Measurements from ENCODE around the gene MIOS.
"Not testable (repeated sequence)": the region's sequence is repeated elsewhere in the genome, so short reads cannot be mapped to it uniquely, and the experiment has no call there.

The MIOS gene

DNA sequence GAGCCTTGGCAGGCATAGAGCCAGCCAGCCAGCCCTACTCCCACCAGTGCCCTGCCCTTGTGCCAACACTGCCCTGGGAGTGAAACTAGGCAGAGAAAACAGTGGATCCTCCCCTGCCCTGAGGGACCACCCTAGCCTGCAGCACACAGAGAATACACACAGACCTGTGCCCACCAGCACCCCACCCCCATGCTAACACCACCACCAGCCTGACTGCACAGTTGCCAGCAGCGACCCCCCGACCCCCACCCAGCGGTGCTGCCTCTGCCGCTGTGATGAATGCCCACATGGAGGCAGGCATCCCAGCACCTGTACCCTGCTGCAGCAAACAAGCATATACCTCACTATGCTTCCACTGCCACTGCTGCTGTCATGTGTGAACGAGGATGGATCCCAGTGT lies 9.4 kb upstream of the MIOS start:
- Histone ChIP-seq H3K27me3 (ENCODE audit: control insufficient read depth, insufficient read depth, low read length) (no peaks in the 10 kb centered on the region), H3K4me1 (ENCODE audit: control insufficient read depth, insufficient read depth, low read length) (no peaks in the 10 kb centered on the region), H3K9ac (ENCODE audit: low read length) (no peak overlapping the region), H3K36me3 (ENCODE audit: control insufficient read depth, insufficient read depth, low read length) (no peaks in the 10 kb centered on the region), H3K27ac (ENCODE audit: low read depth, low read length) (no peak overlapping the region), H3K4me3 (ENCODE audit: low read length) (no peak overlapping the region)

DNA sequence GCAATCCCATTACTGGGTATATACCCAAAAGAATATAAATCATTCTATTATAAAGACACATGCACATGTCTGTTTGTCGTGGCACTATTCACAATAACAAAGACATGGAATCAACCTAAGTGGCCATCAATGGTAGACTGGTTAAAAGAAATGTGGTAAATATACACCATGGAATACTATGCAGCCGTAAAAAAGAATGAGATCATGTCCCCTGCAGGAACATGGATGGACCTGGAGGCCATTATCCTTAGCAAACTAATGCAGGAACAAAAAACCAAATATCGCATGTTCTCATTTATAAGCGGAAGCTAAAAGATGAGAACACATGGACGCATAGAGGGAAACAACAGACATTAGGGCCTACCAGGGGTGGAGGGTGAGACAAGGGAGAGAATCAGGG lies 5.1 kb upstream of the MIOS start:
- H3K36me3 ChIP-seq (ENCODE audit: control insufficient read depth, insufficient read depth, low read length); H3K27ac ChIP-seq (ENCODE audit: low read depth, low read length); H3K27me3 ChIP-seq (ENCODE audit: control insufficient read depth, insufficient read depth, low read length); H3K4me1 ChIP-seq (ENCODE audit: control insufficient read depth, insufficient read depth, low read length); H3K4me3 ChIP-seq (ENCODE audit: low read length); H3K9ac ChIP-seq (ENCODE audit: low read length): not testable (repeated sequence)

DNA sequence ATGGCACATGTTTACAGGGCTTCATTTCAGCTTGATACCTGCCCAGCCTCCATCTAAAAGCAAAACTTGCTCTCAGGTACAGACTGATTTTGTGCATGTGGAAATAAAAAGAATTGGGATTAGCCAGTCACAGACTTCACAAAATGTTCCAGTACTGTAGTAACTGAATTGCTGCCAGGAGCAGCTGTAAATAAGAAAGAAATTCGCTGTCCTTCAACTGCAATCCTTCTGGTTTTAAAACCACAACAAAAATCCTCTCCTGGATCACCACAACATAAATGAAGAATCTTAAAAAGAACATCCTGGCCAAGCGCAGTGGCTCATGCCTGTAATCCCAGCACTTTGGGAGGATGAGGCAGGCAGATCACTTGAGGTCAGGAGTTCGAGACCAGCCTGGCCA lies 3.9 kb upstream of the MIOS start:
- Histone ChIP-seq H3K27ac (ENCODE audit: low read depth, low read length) (no peak overlapping the region), H3K9ac (ENCODE audit: low read length) (no peak overlapping the region), H3K4me3 (ENCODE audit: low read length) (no peak overlapping the region), H3K36me3 (ENCODE audit: control insufficient read depth, insufficient read depth, low read length) (no peaks in the 10 kb centered on the region), H3K4me1 (ENCODE audit: control insufficient read depth, insufficient read depth, low read length) (no peaks in the 10 kb centered on the region), H3K27me3 (ENCODE audit: control insufficient read depth, insufficient read depth, low read length) (no peaks in the 10 kb centered on the region)

DNA sequence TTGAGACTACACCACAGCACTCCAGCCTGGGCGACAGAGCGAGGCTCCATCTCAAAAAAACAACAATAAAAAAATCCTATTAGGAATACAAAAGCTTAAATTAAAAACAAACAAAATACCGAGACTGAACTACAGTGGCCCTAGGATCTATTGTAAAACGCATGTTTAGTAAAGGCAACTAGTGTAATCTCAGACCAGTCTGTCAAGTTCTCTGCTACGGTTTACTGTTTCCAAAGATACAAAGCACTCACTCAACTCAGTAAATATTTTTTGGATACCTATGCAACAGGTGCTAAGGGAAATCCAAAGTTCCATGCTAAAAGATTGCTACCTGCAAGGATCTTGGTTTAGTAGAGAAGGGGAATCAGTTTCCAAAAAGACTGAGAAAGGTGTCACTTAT lies 3.4 kb upstream of the MIOS start:
- H3K36me3 ChIP-seq (ENCODE audit: control insufficient read depth, insufficient read depth, low read length): no peaks in the 10 kb centered on the region
- H3K27ac ChIP-seq (ENCODE audit: low read depth, low read length): no peak overlapping the region
- H3K27me3 ChIP-seq (ENCODE audit: control insufficient read depth, insufficient read depth, low read length): no peaks in the 10 kb centered on the region
- H3K4me3 ChIP-seq (ENCODE audit: low read length): no peak overlapping the region
- no peak overlapping the region for H3K9ac ChIP-seq (ENCODE audit: low read length)
- peaks cover 5% of the 10 kb centered on the region for H3K4me1 ChIP-seq (ENCODE audit: control insufficient read depth, insufficient read depth, low read length)

DNA sequence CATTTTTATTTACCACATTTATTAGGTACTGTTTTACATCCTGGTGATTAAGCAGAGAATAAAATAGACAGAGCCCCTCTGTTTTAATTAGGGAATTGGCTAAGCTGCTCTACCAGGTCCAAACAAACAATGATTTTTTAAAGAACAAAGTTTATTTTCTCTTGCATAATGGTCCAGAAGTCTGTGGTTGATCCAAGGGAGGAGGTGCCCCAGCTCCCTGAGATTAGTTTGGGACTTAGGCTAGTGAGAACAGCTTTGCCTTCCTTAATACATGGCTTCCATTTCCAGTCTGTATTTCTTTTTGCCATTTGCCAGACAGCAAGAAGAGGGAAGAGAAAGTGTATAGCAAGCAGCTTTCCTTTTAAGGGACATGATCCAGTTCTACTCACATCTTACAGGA lies 2.9 kb upstream of the MIOS start:
- peaks cover 10% of the 10 kb centered on the region for H3K4me1 ChIP-seq (ENCODE audit: control insufficient read depth, insufficient read depth, low read length)
- H3K36me3 ChIP-seq (ENCODE audit: control insufficient read depth, insufficient read depth, low read length): no peaks in the 10 kb centered on the region
- H3K27ac ChIP-seq (ENCODE audit: low read depth, low read length): no peak overlapping the region
- H3K9ac ChIP-seq (ENCODE audit: low read length): no peak overlapping the region
- H3K4me3 ChIP-seq (ENCODE audit: low read length): no peak overlapping the region
- H3K27me3 ChIP-seq (ENCODE audit: control insufficient read depth, insufficient read depth, low read length): no peaks in the 10 kb centered on the region

DNA sequence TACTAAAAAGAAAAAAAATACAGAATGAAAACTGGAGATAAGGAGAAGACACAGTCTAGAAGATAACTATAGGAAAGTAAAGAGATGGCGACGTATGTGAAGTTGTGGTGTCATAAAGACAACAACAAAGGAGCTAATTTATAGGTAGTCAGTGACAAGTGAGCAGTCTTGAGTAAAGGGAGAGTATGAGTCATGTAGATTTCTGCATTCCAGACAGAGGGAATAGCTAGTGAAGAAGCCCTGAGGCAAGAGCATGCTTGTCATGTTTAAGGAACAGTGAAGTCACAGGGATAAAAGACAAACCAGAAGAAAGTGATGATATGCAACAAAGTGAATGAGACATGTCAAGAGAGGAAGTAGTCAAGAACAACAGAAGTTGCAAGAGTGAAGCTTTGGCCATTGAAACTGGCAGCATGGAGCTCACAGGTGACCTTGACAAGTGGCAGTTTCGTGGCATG lies 2.3 kb upstream of the MIOS start:
- H3K27me3 ChIP-seq (ENCODE audit: control insufficient read depth, insufficient read depth, low read length): no peaks in the 10 kb centered on the region
- H3K27ac ChIP-seq (ENCODE audit: low read depth, low read length): no peak overlapping the region
- no peak overlapping the region for H3K9ac ChIP-seq (ENCODE audit: low read length)
- H3K4me1 ChIP-seq (ENCODE audit: control insufficient read depth, insufficient read depth, low read length): peaks cover 10% of the 10 kb centered on the region
- H3K4me3 ChIP-seq (ENCODE audit: low read length): no peak overlapping the region
- H3K36me3 ChIP-seq (ENCODE audit: control insufficient read depth, insufficient read depth, low read length): no peaks in the 10 kb centered on the region

DNA sequence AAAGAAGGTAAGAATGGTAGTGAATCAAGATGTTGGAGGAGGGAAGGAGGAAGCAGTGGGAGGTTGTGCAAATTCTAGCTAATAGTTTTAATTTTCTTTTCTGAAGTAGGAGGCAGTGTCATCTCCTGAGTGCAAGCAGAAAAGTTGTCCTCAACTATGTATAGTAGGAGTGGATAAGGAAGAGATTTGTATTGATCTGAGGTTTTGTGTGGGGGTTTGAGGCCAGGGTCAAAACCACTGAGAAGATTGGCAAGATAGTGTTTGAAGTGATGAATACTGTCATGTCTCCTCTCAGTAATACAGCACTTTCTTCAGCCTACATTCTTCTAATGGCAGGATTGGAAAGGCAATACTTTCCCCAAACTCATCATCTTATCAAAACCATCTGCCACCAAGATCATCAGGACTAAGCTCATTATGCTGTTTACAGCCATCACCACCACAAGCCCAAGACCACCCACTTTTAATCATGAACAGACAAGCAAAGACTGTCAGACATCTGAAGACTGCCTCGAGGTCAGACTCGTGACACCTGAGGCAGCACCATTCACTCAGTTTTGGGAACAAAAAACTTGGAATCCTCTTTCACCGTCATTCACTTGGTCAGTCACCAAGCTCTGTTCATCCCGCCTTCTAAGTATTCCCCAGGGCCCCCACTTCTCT lies 1.5 kb upstream of the MIOS start:
- H3K4me1 ChIP-seq (ENCODE audit: control insufficient read depth, insufficient read depth, low read length): peaks cover 10% of the 10 kb centered on the region
- H3K9ac ChIP-seq (ENCODE audit: low read length): no peak overlapping the region
- H3K36me3 ChIP-seq (ENCODE audit: control insufficient read depth, insufficient read depth, low read length): no peaks in the 10 kb centered on the region
- H3K4me3 ChIP-seq (ENCODE audit: low read length): no peak overlapping the region
- H3K27ac ChIP-seq (ENCODE audit: low read depth, low read length): no peak overlapping the region
- H3K27me3 ChIP-seq (ENCODE audit: control insufficient read depth, insufficient read depth, low read length): no peaks in the 10 kb centered on the region

DNA sequence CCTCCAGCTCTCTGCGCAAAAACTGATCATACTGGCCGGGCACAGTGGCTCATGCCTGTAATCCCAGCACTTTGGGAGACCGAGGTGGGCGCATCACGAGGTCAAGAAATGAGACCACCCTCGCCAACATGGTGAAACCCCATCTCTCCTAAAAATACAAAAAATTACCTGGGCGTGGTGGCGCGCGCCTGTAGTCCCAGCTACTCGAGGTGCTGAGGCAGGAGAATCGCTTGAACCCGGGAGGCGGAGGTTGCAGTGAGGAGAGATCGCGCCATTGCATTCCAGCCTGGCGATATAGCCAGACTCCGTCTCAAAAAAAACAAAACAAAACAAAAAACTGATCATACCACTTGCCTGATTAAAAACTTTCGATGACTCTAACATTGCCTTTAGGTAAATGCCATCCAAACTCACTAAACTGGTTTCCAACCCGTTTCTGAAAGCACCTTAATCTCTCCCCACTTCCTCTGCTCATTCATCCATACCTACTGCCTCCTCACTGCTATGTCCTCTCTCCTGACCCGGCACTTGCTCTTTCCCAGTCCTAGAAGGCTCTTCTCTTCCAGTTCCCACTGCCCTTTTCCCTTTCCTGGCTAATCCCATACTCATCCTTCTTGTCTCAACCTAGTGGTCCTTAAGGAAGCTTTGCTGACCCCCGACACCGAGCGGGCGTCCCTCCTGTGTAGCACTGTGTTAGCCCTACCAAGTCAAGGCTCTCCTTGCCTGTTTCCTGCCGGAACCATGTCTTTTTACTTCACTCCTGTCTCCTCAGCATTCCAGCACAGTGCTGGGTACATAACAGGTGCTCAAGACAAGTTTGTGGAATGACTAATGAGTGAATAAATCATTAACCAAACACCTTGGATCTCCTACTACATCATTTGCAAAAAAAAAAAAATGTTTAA lies 686 bp upstream of the MIOS start:
- Histone ChIP-seq H3K27ac (ENCODE audit: low read depth, low read length) (peak overlapping the region; percentile 82), H3K36me3 (ENCODE audit: control insufficient read depth, insufficient read depth, low read length) (no peaks in the 10 kb centered on the region), H3K27me3 (ENCODE audit: control insufficient read depth, insufficient read depth, low read length) (no peaks in the 10 kb centered on the region), H3K4me1 (ENCODE audit: control insufficient read depth, insufficient read depth, low read length) (peaks cover 10% of the 10 kb centered on the region), H3K9ac (ENCODE audit: low read length) (no peak overlapping the region), H3K4me3 (ENCODE audit: low read length) (peak overlapping the region; percentile 86)

DNA sequence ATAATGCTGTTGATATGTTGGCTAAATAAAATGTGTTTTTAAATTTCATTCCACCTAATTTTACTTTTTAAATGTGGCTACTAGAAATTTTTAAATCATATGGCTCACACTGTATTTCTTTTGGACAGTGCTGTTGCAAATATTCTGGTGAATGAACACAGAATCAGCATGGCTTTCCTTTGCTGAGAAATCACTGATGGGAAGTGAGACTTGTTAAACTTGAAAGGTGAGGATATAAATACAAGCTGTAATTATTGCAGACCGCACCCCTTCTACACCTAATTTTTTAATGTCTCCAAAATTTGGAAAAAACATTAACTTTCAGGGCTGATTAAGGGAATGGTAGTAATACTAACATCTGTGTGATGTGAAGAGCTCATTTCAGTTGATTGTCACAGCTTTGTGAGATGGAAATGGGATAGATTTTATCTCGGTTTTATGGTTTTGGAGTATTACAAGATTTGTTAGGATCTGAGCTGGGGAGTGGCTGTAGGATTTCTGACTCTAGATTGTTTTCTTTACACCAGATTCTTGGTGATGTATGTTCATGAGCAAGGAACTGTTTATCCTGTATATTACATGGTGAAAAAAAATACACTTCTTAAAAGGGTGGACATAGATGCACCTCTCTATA lies 1.3 kb downstream of the MIOS start:
- no peak overlapping the region for H3K9ac ChIP-seq (ENCODE audit: low read length)
- H3K4me1 ChIP-seq (ENCODE audit: control insufficient read depth, insufficient read depth, low read length): peaks cover 10% of the 10 kb centered on the region

DNA sequence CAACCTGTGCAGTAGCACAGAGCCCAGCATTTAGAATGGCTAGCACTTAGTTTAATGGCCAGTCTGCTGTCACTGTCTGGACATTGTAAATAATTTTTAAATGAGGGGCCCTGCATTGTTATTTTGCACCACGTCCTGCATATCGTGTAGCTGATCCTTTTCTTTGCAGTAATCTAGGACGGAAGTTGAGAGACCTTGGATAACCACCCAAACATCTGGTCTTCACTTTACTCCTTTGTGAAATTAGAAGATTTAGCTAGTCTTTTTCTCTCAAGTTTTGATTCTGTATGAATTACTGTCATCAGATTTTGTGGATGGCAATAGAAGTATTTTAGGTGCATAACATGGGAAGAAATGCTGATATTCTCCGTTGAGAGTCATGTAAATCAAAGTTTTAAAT lies 1.9 kb downstream of the MIOS start:
- Histone ChIP-seq H3K4me3 (ENCODE audit: low read length) (peak overlapping the region; percentile 33), H3K27ac (ENCODE audit: low read depth, low read length) (no peak overlapping the region), H3K4me1 (ENCODE audit: control insufficient read depth, insufficient read depth, low read length) (peaks cover 10% of the 10 kb centered on the region)

More for the DNA sequence above, 1.3 kb downstream of the MIOS start:
- Histone ChIP-seq H3K4me3 (ENCODE audit: low read length) (peak overlapping the region; percentile 86), H3K27ac (ENCODE audit: low read depth, low read length) (no peak overlapping the region), H3K27me3 (ENCODE audit: control insufficient read depth, insufficient read depth, low read length) (no peaks in the 10 kb centered on the region), H3K36me3 (ENCODE audit: control insufficient read depth, insufficient read depth, low read length) (no peaks in the 10 kb centered on the region)

DNA sequence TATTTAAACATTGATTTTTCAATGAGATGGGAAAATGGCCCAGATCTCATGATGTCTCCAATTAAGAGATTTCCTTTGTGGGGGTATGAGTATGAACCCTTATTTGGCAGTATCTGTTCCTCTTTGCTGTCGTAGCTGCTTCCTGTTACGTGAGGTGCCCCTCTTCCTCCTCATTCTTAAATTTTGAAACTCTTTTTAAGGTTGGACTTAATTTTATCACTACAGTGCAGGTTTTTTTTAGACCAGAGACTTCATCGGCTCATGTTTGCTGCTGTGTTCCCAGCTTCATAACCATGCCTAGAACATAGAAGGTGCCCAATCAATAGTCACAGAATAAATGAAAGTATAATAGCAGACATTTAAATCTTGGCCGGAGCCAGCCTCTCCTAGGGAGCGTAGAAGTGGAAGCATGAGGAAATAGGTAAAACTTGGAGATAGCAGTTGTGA lies 2.4 kb downstream of the MIOS start:
- Histone ChIP-seq H3K36me3 (ENCODE audit: control insufficient read depth, insufficient read depth, low read length) (no peaks in the 10 kb centered on the region), H3K4me3 (ENCODE audit: low read length) (peak overlapping the region; percentile 9), H3K4me1 (ENCODE audit: control insufficient read depth, insufficient read depth, low read length) (peaks cover 10% of the 10 kb centered on the region), H3K27me3 (ENCODE audit: control insufficient read depth, insufficient read depth, low read length) (no peaks in the 10 kb centered on the region), H3K27ac (ENCODE audit: low read depth, low read length) (no peak overlapping the region), H3K9ac (ENCODE audit: low read length) (no peak overlapping the region)

More for the DNA sequence above, 1.9 kb downstream of the MIOS start:
- Histone ChIP-seq H3K27me3 (ENCODE audit: control insufficient read depth, insufficient read depth, low read length) (no peaks in the 10 kb centered on the region), H3K36me3 (ENCODE audit: control insufficient read depth, insufficient read depth, low read length) (no peaks in the 10 kb centered on the region), H3K9ac (ENCODE audit: low read length) (no peak overlapping the region)

DNA sequence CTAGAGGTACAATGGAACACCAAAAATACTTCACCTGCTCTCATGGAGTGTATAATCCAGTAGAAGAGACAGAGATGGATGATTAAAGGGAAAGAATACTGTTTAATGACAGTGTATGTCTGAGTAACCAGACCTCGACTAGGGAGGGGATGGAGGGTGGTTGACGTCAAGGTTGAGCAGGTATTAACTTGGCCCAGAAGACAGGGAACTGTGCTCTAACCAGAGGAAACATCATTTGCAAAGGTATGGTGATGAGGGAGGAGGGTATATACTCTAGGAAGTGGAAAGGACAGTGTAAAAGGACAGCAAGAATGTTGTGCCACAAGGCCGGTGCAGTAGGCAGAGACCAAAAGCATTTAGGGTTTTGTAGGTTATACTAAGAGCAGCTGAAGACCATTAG lies 2.9 kb downstream of the MIOS start:
- Histone ChIP-seq H3K4me1 (ENCODE audit: control insufficient read depth, insufficient read depth, low read length) (peaks cover 10% of the 10 kb centered on the region), H3K27ac (ENCODE audit: low read depth, low read length) (no peak overlapping the region), H3K9ac (ENCODE audit: low read length) (no peak overlapping the region), H3K27me3 (ENCODE audit: control insufficient read depth, insufficient read depth, low read length) (no peaks in the 10 kb centered on the region), H3K4me3 (ENCODE audit: low read length) (no peak overlapping the region), H3K36me3 (ENCODE audit: control insufficient read depth, insufficient read depth, low read length) (no peaks in the 10 kb centered on the region)
